A673 (cell line): ENCODE results near the gene ADH1B. TPM values are rescaled to one million over a fixed set of nuclear protein-coding genes. Genes with fewer than 3 reads are reported as not detected.

Experiments used
- BruUV-seq: library from RNA; stranded (reverse); fragments of 400-500 nt; replicated peaks from 2 replicates; lab custom pipeline; 2021; lab: Mats Ljungman, UMichigan
- CTCF ChIA-PET: fragments of 300-600 bp; sonication (Branson Sonifier 250); formaldehyde crosslinking; loops from one replicate; lab custom pipeline; 2022; ENCODE audit warnings: antibody characterized with exemption; lab: Charles Lee
- POLR2A ChIA-PET: fragments of 300-600 bp; sonication (Branson Sonifier 250); formaldehyde crosslinking; loops from one replicate; lab custom pipeline; 2022; ENCODE audit warnings: antibody characterized with exemption; ENCODE audit not compliant: low non-redundant PET; lab: Charles Lee
- DNase-seq: peaks from one replicate; pipeline ENCODE4 v3.0.0-alpha.2; 2015; ENCODE audit warnings: low spot score
- H3K27ac ChIP-seq: fragments of 200-600 bp; sonication (generic); 2 replicates; pipeline ENCODE4 v1.5.1; 2016; ENCODE audit warnings: mixed run types, low read depth, mild to moderate bottlenecking, mixed read lengths, antibody characterized with exemption, low read length; ENCODE audit not compliant: poor library complexity, severe bottlenecking
- H3K27me3 ChIP-seq: fragments of 200-600 bp; sonication (generic); replicated peaks from 2 replicates; pipeline ENCODE4 v1.6.1; 2017; ENCODE audit warnings: mixed run types, low read depth, mild to moderate bottlenecking, mixed read lengths, antibody characterized with exemption, low read length; ENCODE audit not compliant: insufficient read depth, poor library complexity
- H3K36me3 ChIP-seq: fragments of 200-600 bp; sonication (generic); 2 replicates; pipeline ENCODE4 v1.6.1; 2016; ENCODE audit warnings: mixed run types, mild to moderate bottlenecking, mixed read lengths, antibody characterized with exemption, low read length; ENCODE audit not compliant: insufficient read depth, poor library complexity, severe bottlenecking
- H3K4me1 ChIP-seq: fragments of 200-600 bp; sonication (generic); 2 replicates; pipeline ENCODE4 v1.6.1; 2017; ENCODE audit warnings: mixed run types, mild to moderate bottlenecking, mixed read lengths, antibody characterized with exemption, low read length; ENCODE audit not compliant: insufficient read depth, poor library complexity, severe bottlenecking
- H3K4me3 ChIP-seq: fragments of 200-600 bp; sonication (generic); 2 replicates; pipeline ENCODE4 v1.5.1; 2016; ENCODE audit warnings: low read depth, mixed run types, mild to moderate bottlenecking, mixed read lengths, low read length; ENCODE audit not compliant: poor library complexity, severe bottlenecking
- H3K9me3 ChIP-seq: fragments of 200-600 bp; sonication (generic); 2 replicates; pipeline ENCODE4 v1.6.1; 2016; ENCODE audit warnings: mixed run types, low read depth, mild to moderate bottlenecking, mixed read lengths, antibody characterized with exemption, low read length; ENCODE audit not compliant: poor library complexity, severe bottlenecking
- CTCF ChIP-seq: fragments of 300-800, 200-600 bp; sonication (generic); conservative IDR thresholded peaks from 2 replicates; pipeline ENCODE4 v1.5.1; 2017; ENCODE audit warnings: low read depth, mild to moderate bottlenecking, antibody characterized with exemption, low read length, moderate library complexity, mixed read lengths
- EZH2 ChIP-seq: fragments of 200-600 bp; sonication (generic); IDR thresholded peaks from 2 replicates; pipeline ENCODE4 v1.6.1; 2017; ENCODE audit warnings: borderline replicate concordance, low read depth, mild to moderate bottlenecking, mixed read lengths, antibody characterized with exemption, low read length; ENCODE audit not compliant: poor library complexity, severe bottlenecking
- intact Hi-C: fragments of 100-400 bp; cut with micrococcal nuclease; formaldehyde crosslinking; loops from one replicate; pipeline ENCODE4 v1.10.0; 2022; ENCODE audit not compliant: unreplicated experiment
- total RNA-seq: library from RNA; stranded (reverse); gene quantifications from 2 replicates; pipeline ENCODE4 v1.2.3, GENCODE V29; 2021

The ADH1B gene
- total RNA-seq, 1 experiment from 2014 or later: not detected

GRCh38 chr4:99334880-99335279 is 13.7 kb upstream of the ADH1B start:
- TF ChIP-seq EZH2 (no peak), CTCF (no peak)
- DNase-seq: no peak
- Histone ChIP-seq H3K4me3 (no peak overlapping the region), H3K36me3 (no peaks in the 10 kb centered on the region), H3K27me3 (no peaks in the 10 kb centered on the region), H3K9me3 (no peaks in the 10 kb centered on the region), H3K27ac (no peak overlapping the region), H3K4me1 (no peaks in the 10 kb centered on the region)
- no TSS peak for BruUV-seq
- ChIA-PET POLR2A (no interaction called here), CTCF (no interaction called here)
- intact Hi-C loops: no loop called here

- TF ChIP-seq EZH2: no peak
- TF ChIP-seq CTCF: no peak
- no peak for DNase-seq
- Histone ChIP-seq H3K27me3 (no peaks in the 10 kb centered on the region), H3K9me3 (no peaks in the 10 kb centered on the region), H3K27ac (no peak overlapping the region), H3K36me3 (no peaks in the 10 kb centered on the region), H3K4me3 (no peak overlapping the region), H3K4me1 (no peaks in the 10 kb centered on the region)
- intact Hi-C loops: no loop called here
- POLR2A ChIA-PET: no interaction called here
- BruUV-seq: no TSS peak
- CTCF ChIA-PET: no interaction called here
These were observed 9.4 kb upstream of the ADH1B start for GRCh38 chr4:99330648-99331047.

- Histone ChIP-seq H3K4me3 (no peak overlapping the region), H3K9me3 (no peaks in the 10 kb centered on the region), H3K36me3 (no peaks in the 10 kb centered on the region), H3K27me3 (no peaks in the 10 kb centered on the region), H3K27ac (no peak overlapping the region), H3K4me1 (no peaks in the 10 kb centered on the region)
- CTCF ChIA-PET: no interaction called here
- POLR2A ChIA-PET: no interaction called here
- DNase-seq: no peak
- BruUV-seq: no TSS peak
- intact Hi-C loops: no loop called here
- TF ChIP-seq CTCF: no peak
- TF ChIP-seq EZH2: no peak
These were observed 8.7 kb upstream of the ADH1B start for GRCh38 chr4:99329876-99330275.
